DMS 273 treated with DMSO at 0.1 percent for 48 hours (cell line): ENCODE measurements around the gene LPAR2.
"Not testable (repeated sequence)": the region's sequence is repeated elsewhere in the genome, so short reads cannot be mapped to it uniquely, and the experiment has no call there.

Experiments used
- DNase-seq: peaks from one replicate; lab custom pipeline; 2025; lab: John Stamatoyannopoulos, UW

Gene LPAR2

DNA sequence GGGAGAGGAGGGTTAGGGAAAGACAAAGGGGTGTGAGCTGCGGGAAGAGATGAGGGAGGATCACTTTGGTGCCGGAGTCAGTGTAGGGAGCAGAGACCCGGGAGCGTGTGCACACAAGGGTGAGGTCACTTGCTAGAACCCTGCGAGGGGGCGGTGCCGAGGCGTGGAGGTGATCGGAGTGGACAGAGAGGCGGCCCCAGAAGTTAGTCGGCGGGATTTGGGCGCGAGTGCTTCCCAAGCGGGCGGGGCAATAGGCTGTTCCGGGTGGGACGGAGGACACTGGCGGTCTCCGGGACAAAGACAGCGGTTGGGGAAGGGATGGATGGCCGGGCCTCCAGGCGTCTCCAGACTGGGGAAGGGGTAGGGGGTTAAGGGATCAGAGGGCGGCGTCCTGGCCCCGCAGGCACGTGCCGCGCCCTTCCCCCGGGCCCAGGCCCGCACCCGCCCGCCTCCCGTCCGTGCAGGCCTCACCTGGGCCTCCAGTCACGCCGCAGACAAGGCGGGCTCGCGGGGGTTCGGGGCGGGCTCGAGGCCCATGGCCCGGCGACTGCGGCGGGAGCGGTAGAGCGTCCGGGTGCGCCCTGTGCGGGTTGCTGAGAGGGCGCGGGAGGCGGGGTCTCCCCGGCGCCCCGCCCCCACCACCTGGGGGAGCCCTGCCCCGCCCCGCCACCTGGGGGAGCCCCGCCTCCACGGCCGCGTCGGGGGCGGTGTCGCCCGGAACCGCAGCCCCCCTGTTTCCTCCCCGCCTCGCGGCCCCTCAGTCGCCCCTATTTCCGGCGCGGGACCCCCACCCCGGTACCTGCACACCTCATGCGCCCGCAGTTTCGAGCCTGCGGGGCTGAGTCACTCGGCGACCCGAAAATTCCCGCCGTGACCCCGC, at the start of gene LPAR2:
LPAR2 (minus strand) TSS at position 600 of the 880 bp plus-strand sequence. CDS start 945 bp downstream, outside the sequence.
- DNase-seq: no peak

DNA sequence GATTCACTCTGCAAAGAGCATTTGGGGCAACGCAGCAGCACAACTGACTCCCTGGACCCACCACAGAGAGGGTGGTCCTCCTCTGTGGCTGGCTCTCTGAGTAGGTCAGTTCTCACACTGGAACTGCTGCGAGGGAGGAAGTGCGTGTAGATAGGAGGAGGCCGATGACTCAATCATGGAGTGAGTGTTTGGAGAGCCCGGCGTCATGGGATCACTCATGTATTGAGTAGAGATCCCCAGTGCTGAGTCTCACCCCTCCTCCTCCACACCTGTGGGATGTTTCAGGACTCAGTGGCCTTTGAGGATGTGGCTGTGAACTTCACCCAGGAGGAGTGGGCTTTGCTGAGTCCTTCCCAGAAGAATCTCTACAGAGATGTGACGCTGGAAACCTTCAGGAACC, 49.6 kb upstream of the LPAR2 start:
- no peak for DNase-seq

DNA sequence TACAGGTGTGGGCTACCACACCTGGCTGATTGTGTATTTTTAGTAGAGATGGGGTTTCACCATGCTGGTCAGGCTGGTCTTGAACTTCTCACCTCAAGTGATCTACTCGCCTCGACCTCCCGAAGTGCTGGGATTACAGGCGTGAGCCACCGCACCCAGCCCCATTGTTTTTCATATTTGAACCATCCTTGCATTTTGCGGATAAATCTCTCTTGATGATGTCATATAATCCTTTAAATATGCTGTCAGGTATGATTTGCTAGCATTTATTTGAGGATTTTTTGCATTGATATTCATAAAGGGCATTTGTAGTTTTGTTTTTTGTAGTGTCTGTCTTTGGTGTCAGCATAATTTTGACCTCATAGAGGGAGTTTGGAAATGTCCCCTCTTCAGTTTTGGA, 46.3 kb upstream of the LPAR2 start:
- DNase-seq: no peak

DNA sequence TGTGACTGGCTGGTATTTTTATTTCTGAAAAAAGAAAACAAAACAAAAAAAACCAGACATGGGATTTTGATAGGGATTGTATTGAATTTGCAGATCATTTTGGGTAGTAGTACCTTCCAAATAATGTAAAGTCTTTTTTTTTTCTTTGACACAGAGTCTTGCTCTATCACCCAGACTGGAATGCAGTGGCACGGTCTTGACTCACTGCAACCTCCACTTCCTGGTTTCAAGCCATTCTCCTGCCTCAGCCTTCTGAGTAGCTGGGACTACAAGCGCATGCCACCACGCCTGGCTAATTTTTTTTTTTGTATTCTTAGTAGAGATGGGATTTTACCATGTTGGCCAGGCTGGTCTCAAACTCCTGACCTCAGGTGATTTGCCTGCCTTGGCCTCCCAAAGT, 44.8 kb upstream of the LPAR2 start:
- DNase-seq: no peak

DNA sequence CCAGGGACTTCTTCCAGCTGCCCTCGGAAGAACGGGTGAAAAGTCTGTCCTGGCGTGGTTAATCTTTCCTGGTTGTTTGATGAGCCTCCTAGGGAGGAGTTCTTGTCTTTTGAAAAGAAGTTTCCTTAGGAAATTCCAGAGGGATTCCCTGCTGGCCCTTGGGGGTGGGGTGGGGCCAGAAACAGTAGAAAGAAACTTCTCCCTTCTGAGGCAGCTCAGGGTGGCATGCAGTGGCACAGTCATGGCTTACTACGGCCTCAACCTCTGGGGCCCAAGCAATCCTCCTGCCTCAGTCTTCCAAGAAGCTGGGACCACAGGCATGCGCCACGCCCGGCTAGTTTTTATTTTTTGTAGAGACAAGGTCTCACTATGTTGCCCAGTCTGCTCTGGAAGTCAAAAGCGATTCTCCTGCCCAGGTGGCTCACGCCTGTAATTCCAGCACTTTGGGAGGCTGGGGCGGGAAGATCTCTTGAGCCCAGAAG, 42.1 kb upstream of the LPAR2 start:
- DNase-seq: no peak

DNA sequence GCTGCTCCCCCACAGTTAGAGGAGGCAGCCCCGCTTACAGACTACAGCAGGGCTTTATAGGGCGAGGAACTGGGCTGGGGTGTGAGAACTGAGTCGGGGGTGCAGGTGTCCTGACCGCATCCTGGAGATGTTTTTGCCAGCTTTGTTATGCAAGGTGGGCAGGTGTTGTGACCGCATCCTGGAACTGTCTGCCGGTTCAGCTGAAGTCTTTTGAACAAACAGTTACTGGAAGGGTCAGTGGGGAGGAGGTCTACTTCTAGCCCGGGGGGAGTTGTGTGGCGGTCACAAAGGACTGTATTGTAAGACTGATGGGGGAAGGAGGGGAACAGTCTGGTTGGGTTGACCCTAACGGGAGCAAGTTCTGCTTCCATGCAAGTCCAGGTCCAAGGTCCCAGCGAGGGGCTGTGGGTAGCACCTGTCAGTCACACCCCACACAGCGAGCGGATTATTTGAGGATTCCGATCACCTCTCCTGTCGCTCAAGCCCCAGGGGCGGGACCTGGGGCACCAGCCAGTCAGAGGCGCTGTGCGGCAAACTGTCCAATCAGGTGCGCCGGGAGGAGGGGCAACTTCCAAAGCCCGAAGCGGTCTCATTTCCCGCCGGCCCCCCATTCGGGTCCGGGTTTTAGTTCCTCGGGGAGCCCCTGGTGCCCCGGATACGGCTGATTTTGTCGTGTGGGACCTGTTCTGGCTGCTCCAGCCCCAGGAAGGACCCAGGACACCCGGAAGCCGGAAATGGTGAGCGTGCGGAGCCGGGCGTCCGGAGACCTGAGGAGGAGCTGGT, 40.4 kb upstream of the LPAR2 start, which contains the start of gene ZNF101:
ZNF101 (plus strand) TSS at position 610 of the 783 bp plus-strand sequence; CDS start at position 735, 125 bp downstream.
- peak; percentile 86 for DNase-seq

DNA sequence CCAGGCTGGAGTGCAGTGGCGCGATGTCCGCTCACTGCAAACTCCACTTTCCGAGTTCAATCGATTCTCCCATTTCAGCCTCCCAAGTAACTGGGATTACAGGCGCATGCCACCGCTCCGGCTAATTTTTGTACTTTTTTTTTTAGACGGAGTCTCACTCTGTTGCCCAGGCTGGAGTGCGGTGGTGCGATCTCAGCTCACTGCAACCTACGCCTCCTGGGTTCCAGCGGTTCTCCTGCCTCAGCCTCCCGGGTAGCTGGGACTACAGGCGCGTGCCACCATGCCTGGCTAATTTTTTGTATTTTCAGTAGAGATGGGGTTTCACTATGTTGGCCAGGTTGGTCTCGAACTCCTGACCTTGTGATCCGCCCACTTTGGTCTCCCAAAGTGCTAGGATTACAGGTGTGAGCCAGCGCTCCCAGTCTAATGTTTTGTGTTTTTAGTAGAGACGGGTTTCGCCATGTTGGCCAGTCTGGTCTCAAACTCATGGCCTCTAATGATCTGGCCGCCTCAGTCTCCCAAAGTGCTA, 37.5 kb upstream of the LPAR2 start:
- not testable (repeated sequence) for DNase-seq

DNA sequence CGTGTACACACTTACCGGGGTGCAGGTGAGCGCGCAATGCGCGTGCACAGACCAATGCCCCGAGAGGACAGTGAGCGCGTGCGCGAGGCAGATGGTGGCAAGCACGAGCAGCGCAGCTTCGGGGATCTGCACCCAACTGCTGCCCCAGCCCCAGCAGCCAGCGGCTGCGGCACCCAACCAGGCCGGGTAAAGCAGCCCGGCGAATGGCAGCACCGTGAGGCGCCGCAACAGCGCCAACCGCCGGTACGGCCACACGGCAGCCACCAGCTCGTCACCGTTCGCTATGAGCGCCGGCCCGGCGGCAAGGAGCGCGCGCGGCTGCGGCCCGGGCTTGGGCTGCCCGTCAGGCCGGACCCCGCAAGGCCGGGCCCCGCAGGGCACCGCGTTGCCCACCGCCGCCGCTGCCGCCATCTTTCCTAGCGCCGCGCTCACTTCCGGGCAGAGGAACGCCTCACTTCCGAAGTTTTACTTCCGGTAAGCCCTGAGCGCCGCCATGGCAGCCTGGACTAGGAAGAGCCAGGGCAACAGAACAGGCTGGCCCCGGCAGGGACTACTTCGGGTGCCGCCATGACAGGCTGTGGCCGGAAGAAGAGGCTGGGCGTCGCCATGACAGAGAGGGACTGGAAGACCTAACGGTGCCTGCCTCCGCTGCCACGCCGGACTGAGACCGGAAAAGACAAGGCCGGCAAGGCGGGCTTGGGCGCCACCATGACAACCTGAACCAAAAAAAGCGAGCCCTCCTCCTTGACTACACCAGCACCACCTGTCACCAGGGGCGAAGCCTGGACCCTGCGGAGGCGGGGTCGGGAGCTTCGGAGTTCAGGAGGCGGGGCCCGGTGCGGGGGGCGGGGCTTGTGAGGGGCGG, 35.5 kb upstream of the LPAR2 start, which contains the start of gene ATP13A1:
ATP13A1 (minus strand) TSS at position 421 of the 865 bp plus-strand sequence; CDS start at position 411, 10 bp downstream.
- peak; percentile 96 for DNase-seq

DNA sequence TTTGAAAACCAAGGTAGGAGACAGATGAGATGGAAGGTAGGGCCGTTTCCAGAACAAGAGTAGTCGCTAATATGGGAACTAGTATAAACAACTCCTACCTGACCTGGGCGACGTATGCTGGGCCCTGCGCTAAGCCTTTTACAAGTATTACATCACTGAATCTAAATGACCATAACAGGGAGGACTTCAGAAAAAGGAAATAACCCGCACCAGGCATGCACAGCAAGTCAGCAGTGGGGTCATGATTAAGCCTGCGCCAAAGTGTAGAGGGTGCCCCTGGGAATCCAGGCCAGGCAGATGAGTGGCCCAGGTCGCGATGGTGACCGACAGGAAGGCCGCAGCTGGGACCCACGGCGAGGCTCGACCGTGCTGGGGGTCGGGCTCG, 34.8 kb upstream of the LPAR2 start:
- no peak for DNase-seq

DNA sequence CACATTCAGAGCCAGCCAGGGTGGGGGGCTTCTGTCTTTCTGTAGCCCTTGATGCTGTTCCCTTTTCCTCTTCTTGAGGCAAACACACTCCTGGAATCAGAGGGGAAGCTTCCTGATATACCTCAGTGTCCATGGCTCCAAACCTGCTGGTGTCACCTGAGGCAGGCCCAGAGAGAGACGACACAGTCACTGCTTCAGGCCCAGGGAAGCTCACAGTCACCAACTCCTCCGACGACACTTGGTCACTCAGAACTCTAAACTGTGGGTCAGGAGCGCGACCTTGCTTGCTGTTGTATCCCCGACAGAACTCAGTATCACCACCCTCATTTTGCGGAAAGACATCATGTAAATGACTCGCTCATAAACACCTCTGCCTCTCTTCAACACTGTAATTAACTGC, 34.3 kb upstream of the LPAR2 start:
- no peak for DNase-seq

DNA sequence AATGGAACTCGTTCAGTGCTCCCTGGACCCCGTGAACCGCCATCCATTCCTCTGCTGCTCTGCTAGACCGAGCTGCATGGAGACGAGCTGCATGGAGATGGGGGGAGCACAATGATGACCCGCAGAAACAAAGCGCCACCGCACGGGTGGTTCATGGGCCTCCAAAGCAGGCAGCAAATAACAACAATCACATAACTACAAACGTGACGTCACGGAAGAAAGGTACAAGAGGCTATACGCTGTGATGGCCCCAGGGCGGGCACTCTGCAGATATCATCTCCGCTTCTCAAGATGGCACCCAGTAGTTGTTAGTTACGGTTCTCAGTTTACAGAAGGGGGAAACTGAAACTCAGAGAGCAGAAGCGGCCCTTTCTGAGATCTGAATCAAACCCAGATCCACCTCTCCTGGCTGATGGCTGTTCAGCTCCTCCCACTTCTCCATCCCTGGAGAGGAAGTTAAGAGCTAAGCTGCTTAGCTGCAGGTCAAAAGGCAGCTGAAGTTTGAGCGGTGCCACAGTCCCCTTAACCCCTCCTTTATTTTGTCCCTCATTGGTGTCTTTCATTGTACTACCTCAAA, 33.7 kb upstream of the LPAR2 start:
- DNase-seq: no peak

DNA sequence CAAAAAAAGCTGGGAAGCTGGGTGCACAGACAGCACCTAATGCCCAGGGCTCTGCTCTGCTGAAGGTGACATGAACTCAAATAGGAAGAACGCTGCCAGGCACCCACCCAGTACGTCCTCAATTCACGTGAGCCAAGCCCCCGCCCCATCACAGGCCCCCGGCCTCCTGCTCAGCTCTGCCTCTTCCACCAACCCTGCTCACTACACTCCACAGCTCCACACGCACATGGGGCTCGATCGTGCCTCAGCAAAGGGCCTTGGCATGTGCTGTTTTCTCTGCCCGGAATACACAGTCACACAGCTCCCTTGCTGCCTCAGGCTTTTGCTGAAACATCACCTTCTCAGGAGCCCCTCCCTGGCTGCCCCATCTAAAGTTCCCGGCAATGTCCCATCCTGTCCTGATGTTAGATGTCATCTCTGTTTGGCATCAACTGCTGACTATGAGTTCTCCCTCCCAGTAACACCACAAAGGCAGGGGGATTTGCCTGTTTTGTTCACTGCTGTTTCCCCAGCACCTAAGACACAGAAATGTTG, 33.2 kb upstream of the LPAR2 start:
- no peak for DNase-seq

DNA sequence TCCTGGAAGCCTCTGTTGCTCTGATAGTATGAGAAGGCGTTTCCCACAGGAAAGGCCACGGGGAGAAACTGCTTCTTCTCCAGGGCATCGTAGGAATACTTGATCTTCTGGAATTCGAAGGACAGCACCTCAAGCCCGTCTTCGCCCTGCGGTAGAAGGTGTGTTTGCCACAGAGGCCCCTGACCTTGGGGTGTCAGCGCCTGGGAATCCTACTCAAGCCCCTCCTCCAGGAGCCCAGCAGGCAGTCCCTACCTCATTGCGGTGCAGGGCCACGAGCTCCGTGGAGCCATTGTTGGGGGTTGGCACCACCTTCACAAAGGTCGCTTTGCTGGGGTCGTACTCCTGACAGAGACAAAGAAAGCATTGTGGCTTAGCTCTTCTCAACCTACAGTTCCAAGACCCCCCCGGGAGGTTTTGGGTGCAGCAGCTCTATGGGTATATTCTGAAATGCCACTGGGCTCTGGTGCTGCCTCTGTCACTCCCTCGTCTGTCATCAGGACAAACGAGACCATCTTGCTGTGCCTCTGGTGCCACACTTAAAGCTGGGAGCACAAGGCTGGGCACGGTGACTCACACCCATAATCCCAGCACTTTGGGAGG, 31.7 kb upstream of the LPAR2 start:
- DNase-seq: no peak

DNA sequence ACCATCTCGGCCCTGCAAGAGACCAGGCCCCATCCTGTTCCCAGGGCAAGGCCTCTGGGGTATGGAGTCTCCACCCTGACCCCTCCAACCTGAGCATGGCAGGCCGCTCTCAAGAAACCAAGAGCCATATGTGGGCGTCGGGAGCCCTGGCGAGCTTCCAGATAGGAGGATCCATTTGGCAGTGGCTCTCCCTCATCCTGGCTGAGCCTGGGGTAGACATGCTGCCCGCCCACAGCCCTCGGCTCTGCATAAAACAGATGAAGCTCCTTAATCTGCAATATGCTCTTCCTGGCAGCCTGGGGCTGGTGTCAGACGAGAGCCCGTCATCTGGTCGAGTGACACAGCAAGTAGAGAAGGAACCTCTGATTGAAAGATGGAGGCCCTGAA, 29.4 kb upstream of the LPAR2 start:
- peak; percentile 93 for DNase-seq

DNA sequence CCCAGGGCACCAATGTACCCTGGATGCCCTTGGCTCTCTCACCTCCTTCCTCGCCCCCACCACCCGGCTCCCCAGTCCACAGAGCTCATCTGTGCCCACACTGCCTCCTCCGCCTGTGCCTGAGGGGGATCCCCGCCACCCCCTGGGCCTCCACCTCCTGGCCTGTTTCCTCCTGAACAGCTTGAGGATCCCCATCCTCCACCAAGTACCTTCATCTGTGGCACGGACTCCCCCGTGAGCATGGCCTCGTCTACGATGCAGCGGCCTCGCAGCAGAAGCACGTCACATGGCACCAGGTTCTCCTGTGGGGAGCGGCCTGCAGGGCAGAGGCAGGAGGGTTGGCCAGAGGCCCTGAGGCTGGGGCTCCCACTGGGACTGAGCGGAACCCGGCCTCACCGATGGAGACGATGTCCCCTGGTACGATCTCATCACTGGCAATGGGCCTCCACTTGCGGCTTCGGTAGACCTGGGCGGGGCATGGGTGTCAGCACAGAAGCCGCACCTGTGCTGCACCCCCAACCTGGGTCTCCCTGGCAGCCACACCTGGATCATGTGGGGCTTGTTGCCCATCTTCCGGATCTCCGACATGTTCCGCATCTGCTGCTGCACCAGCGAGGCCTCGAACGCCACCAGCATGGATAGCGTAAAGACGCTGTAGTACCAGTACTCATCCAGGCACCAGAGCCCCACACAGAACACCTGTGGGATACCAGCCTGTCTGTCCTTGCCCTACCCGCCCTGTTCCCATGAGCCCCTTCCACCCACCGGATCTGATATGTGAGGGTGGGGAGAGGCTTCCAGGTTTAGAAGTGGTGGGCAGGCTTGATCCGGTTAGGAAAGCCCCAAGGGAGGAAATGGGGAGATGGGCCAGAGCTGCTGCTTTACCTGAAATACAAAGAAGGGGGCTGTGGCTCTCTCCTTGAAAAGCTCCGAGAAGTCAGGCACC, 28.7 kb upstream of the LPAR2 start:
- DNase-seq: no peak

DNA sequence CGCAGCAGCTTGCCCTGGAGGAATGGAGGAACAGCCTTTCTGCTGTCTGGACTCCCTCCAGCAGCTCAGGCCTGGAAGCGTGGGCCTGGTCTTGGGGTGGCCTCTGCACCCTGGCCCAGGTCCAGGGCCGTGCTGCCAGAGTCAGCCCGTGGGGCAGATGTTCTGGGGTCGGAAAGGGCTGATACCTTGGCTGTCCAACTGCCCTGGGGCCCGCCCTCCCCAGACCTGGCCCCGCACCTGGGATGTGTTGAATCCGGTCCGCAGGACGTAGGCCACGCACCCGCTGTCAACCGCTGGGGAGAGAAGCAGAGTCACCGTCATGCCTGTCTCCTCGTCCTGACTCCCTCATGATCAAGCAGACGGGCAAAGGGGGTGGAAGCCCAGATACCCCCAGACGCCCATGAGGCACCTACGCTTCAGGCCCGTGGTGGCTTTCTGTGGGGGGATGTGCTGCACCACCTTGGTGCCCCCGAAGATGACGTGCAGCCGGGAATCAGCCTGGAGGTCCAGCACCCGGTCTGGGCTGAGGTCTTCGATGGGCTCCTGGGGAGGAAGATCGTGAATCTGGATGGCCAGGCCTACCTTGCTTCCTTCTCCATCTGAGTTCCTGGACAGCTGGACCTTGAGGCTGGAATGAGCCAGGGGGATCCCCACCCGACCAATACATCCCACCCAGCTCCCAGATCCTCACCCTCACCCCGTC, 27.8 kb upstream of the LPAR2 start:
- no peak for DNase-seq

DNA sequence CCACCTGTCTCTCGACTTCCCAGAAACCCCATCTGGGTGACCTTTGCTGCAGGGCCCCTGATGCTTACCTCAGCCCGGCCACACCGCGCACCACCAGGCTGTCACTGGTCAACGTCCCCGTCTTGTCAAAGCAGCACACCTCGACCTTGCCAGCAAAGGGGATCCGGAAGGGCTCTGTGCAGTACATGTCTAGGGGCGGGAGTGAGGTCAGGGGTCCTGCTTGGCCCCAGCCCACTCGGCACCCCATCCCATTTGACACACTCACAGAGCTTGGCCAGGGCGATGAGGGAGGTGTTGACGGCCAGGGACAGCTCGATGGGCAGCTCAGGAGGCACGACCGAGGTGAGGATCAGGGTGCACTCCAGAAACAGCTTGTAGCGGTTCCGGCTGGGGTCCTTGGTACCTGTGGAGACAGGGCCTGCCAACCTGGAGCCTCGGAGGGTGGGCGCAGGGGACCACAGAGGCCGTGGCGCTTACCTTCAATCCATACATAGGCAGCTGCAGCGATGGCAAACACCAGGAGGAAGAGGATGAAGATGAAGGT, 27.1 kb upstream of the LPAR2 start:
- no peak for DNase-seq

DNA sequence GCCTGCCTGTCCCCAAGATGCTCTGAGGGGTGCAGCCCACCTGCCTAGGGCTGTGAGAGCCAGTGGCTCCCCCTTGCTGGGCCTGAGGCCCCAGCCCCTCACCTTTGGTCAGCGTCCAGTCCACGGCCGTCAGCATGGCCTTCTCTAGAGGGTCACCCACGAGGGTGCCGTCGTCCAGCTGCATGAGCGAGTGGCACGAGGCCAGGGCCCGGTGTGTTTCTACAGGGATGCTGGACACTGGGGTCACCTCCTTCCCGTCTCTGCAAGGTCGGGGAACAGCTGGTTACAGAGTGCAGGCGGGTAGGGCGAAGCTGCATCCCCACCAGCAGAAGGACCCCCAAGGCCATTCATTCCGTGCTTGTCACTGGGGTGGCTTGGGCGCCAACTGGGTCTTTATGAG, 26.4 kb upstream of the LPAR2 start:
- no peak for DNase-seq
